Upper lobe of right lung (tissue), 1 donor: ENCODE results near the gene NPFFR1. TPM values are rescaled to one million over a fixed set of nuclear protein-coding genes. Genes with fewer than 3 reads are reported as not detected.

Source experiments
- ATAC-seq: fragments of 200-7000 bp; cut with Tn5 transposase; one replicate; pipeline ENCODE4 v1.9.1; 2020; ENCODE audit warnings: mild to moderate bottlenecking, moderate library complexity
- DNase-seq: peaks from one replicate; pipeline ENCODE4 v3.0.0-alpha.2; 2020
- H3K27ac ChIP-seq: fragments of 200-600 bp; one replicate; pipeline ENCODE4 v1.8.0; 2022
- H3K27me3 ChIP-seq: fragments of 200-600 bp; one replicate; pipeline ENCODE4 v1.8.0; 2022; ENCODE audit warnings: mild to moderate bottlenecking
- H3K36me3 ChIP-seq: fragments of 200-600 bp; one replicate; pipeline ENCODE4 v1.8.0; 2022
- H3K4me1 ChIP-seq: fragments of 200-600 bp; one replicate; pipeline ENCODE4 v1.8.0; 2022
- H3K4me3 ChIP-seq: fragments of 200-600 bp; one replicate; pipeline ENCODE4 v1.8.0; 2022; ENCODE audit warnings: mild to moderate bottlenecking
- H3K9me3 ChIP-seq: fragments of 200-600 bp; one replicate; pipeline ENCODE4 v1.8.0; 2022
- intact Hi-C: fragments of 100-400 bp; cut with DNase I; formaldehyde crosslinking; loops from one replicate; pipeline ENCODE4 v1.11.0; 2022
- total RNA-seq: library from RNA; stranded (reverse); fragmentation: NEBNext Ultra II Directional; extraction: Animal tissue kit (Norgen Biotek cat#: 25700); gene quantifications from one replicate; pipeline ENCODE4 v1.2.1, GENCODE V29; 2021
- TF ChIP-seq, protein P1 (sequence below): fragments of 200-600 bp; IDR thresholded peaks from one replicate; pipeline ENCODE4 v1.8.0; 2022; ENCODE audit warnings: antibody characterized with exemption
- donor health status: DM: no; HTN: yes; CAD: no; lungs with severe emphysema.

NPFFR1 gene
- total RNA-seq, 1 donor from 2014 or later = 1.1 TPM

GRCh38 chr10:70319183-70319582, 35.4 kb upstream of the NPFFR1 start:
- H3K27me3 ChIP-seq = no peaks in the 10 kb centered on the region
- H3K36me3 ChIP-seq = no peaks in the 10 kb centered on the region
- H3K27ac ChIP-seq = no peak overlapping the region
- no peaks in the 10 kb centered on the region for H3K9me3 ChIP-seq
- no peaks in the 10 kb centered on the region for H3K4me1 ChIP-seq
- intact Hi-C loops = no loop called here
- TF ChIP-seq, protein P1, sequence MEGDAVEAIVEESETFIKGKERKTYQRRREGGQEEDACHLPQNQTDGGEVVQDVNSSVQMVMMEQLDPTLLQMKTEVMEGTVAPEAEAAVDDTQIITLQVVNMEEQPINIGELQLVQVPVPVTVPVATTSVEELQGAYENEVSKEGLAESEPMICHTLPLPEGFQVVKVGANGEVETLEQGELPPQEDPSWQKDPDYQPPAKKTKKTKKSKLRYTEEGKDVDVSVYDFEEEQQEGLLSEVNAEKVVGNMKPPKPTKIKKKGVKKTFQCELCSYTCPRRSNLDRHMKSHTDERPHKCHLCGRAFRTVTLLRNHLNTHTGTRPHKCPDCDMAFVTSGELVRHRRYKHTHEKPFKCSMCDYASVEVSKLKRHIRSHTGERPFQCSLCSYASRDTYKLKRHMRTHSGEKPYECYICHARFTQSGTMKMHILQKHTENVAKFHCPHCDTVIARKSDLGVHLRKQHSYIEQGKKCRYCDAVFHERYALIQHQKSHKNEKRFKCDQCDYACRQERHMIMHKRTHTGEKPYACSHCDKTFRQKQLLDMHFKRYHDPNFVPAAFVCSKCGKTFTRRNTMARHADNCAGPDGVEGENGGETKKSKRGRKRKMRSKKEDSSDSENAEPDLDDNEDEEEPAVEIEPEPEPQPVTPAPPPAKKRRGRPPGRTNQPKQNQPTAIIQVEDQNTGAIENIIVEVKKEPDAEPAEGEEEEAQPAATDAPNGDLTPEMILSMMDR = no peak
- no peak for DNase-seq
- no peak overlapping the region for H3K4me3 ChIP-seq
- no peak for ATAC-seq

GRCh38 chr10:70317943-70318318, 34.1 kb upstream of the NPFFR1 start:
- H3K4me1 ChIP-seq = no peaks in the 10 kb centered on the region
- H3K27me3 ChIP-seq = no peaks in the 10 kb centered on the region
- no peaks in the 10 kb centered on the region for H3K36me3 ChIP-seq
- H3K4me3 ChIP-seq = no peak overlapping the region
- intact Hi-C loops = no loop called here
- ATAC-seq = no peak
- no peaks in the 10 kb centered on the region for H3K9me3 ChIP-seq
- TF ChIP-seq, protein P1 = no peak
- no peak for DNase-seq
- no peak overlapping the region for H3K27ac ChIP-seq

- peak; percentile 16 for ATAC-seq
- Histone ChIP-seq H3K36me3 (no peaks in the 10 kb centered on the region), H3K9me3 (no peaks in the 10 kb centered on the region), H3K4me3 (no peak overlapping the region), H3K27ac (no peak overlapping the region), H3K27me3 (no peaks in the 10 kb centered on the region), H3K4me1 (no peaks in the 10 kb centered on the region)
- TF ChIP-seq, protein P1 = no peak
- intact Hi-C loops = no loop called here
- no peak for DNase-seq
These were observed 33.6 kb upstream of the NPFFR1 start for GRCh38 chr10:70317272-70317942.

GRCh38 chr10:70315815-70316214, 32.0 kb upstream of the NPFFR1 start:
- TF ChIP-seq, protein P1 = no peak
- H3K4me1 ChIP-seq = no peaks in the 10 kb centered on the region
- intact Hi-C loops = no loop called here
- no peak overlapping the region for H3K27ac ChIP-seq
- no peaks in the 10 kb centered on the region for H3K9me3 ChIP-seq
- DNase-seq = no peak
- no peaks in the 10 kb centered on the region for H3K36me3 ChIP-seq
- H3K4me3 ChIP-seq = no peak overlapping the region
- no peak for ATAC-seq
- H3K27me3 ChIP-seq = no peaks in the 10 kb centered on the region

DNA sequence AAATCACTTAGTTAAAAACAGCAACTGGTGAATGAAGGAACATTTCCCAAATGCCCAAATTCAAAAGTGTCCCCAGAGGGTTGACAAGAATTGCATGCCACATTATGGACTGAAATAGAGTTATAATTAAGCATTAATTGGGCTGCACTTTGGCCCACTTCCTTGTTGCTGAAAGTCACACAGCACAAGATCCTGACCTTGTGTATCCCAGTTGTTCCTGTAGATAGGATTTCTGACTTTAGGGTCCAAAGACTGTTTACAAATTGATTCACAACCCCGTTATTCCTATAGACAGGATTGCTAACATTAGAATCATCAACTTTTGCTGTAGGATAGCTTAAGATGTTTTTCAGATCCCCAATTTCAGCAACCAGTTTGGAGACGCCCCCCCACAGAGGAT, 31.5 kb upstream of the NPFFR1 start:
- Histone ChIP-seq H3K4me1 (no peaks in the 10 kb centered on the region), H3K27ac (no peak overlapping the region), H3K9me3 (no peaks in the 10 kb centered on the region), H3K27me3 (no peaks in the 10 kb centered on the region), H3K4me3 (no peak overlapping the region), H3K36me3 (no peaks in the 10 kb centered on the region)
- ATAC-seq (no peak), DNase-seq (no peak)
- intact Hi-C loops = no loop called here
- TF ChIP-seq, protein P1 = no peak

DNA sequence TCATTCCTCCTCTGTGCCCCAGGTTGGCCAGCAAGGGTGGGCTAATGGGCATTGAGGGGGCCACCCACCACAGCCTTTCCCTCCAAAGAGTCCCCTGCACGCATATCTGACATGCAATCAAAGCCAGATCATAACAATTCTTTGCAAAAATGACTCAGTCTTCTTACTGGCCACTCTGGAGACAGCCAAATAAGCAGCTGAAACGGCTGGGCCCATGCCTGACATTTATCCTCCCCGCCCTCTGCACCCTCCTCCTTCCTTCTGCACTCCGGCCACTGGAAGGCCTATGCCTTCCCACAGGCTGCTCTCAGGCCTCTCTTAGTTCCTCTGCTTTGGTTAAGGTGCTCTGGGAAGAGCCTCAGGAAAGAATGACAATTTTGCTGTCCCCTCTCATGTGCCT, 29.2 kb upstream of the NPFFR1 start:
- Histone ChIP-seq H3K4me1 (no peaks in the 10 kb centered on the region), H3K36me3 (no peaks in the 10 kb centered on the region), H3K9me3 (no peaks in the 10 kb centered on the region), H3K27ac (no peak overlapping the region), H3K27me3 (no peaks in the 10 kb centered on the region), H3K4me3 (no peak overlapping the region)
- intact Hi-C loops = no loop called here
- DNase-seq = no peak
- ATAC-seq = no peak
- TF ChIP-seq, protein P1 = no peak
